NCI-H774 (cell line): ENCODE measurements around the gene TARS3.

Experiments used
- DNase-seq: peaks from one replicate; lab custom pipeline; 2025; lab: John Stamatoyannopoulos, UW

TARS3 gene

DNA sequence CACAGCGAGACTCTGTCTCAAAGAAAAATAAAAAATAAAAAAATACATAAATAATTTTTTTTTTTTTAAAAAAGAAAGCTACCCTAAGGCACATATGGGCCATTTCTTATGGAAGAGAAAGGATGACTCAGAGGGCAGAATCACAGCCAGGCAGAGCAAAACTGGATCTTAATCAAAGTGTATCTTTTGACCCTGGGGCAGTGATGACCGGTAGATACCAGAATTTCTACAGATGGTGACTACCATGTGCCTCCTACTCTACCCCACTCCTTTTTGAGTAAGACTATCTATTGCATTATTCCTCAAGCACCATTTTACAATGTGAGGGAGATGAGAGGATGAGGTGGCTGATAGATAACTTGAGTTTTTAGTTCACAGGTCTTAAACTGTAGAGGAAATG, 26.0 kb downstream of the TARS3 start:
- no peak for DNase-seq

- DNase-seq = no peak
Measured at GRCh38 chr15:101697488-101697887, 26.8 kb downstream of the TARS3 start.

DNA sequence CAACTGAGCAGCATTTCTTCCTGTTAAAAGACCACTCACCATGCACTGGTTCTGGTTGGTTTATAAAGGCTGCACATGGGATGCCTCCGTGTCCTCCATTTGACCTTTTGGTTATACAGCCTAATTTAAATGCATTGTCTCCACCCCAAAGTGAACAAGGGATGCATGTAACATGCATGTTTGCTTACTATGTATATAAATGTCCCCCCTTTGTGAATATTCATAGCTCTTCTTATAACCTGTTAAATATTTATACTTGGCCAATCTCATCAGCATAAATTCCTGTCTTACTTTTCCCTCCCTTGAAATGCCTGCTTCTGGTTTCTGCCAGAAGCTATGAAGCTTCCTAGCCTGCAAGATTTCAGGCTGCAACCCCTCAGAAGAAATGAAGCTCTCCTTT, 27.4 kb downstream of the TARS3 start:
- no peak for DNase-seq

GRCh38 chr15:101694261-101694660, 30.0 kb downstream of the TARS3 start:
- DNase-seq = no peak

DNA sequence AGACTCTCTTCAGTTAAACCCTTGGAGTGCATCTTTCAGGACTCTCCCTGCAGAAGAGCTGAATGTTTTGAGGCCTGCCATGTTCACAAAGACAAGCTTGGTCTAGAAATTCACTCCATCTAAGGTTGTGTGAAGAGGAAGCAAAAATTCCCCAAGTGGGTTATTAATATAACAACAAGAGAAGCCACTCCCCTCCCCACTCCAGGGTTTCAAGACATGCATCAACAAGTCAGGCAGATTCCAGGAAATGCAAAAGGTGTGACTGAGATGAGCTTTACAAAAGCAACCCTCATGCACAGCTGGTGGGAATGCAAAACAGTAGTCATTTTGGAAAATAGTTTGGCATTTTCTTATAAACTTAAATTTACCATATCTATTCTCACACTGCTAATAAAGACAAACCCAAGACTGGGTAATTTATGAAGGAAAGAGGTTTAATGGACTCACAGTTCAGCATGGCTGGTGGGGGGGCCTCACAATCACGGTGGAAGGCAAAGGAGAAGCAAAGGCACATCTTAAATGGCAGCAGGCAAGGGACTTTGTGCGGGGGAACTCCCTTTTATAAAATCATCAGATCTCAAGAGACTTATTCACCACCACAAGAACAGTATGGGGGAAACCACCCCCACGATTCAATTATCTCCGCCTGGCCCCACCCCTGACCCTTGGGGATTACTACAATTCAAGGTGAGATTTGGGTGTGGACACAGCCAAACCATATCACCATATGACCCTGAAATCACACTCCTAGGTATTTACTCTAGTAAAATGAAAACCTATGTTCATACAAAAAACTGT, 31.3 kb downstream of the TARS3 start:
- no peak for DNase-seq

GRCh38 chr15:101689901-101690300, 34.4 kb downstream of the TARS3 start:
- DNase-seq = no peak

GRCh38 chr15:101686718-101687117, 37.6 kb downstream of the TARS3 start:
- no peak for DNase-seq

DNA sequence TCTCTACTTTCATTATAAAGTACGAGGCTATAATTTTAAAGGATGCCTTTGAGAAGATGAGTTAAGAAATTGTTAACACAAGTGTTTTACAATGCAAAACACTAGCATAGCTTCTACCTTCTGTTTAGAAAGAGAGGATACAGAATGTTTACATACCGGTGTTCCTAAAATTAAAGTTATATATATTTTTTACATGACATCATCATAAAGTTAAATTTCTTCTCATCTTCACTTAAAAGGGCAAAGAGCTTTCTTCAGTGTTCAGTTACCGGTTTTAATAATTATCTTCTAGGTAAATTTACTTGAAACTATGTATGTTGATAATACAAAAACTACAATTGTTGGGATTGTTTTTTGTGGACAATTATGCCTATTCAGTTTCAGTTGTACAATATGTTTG, 39.4 kb downstream of the TARS3 start:
- no peak for DNase-seq

DNA sequence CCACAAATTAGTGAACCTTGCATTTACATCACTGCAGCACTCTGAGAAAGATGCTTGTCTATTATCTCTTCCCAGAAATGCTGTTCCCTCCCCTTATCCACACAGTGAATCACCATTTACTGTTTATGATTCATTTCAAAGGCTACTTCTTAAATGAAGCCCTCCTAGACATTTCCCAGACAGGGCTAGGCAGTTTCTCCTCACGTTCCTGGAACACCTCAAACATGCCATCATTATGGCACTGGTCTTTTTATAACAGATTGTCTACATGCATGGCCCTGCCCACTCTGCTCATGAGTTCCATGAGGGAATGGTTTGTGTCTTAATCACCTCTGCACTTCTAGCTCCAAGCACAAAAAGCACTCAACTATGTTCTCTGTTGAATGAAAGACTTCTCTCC, 39.9 kb downstream of the TARS3 start:
- no peak for DNase-seq

- DNase-seq = no peak
Measured at GRCh38 chr15:101679806-101680205, 44.5 kb downstream of the TARS3 start.

GRCh38 chr15:101676921-101677329, 47.3 kb downstream of the TARS3 start:
- DNase-seq = no peak

- no peak for DNase-seq
Measured at GRCh38 chr15:101675796-101676582, 48.3 kb downstream of the TARS3 start.

GRCh38 chr15:101675015-101675414, 49.3 kb downstream of the TARS3 start:
- no peak for DNase-seq

GRCh38 chr15:101672298-101672697, 52.0 kb downstream of the TARS3 start:
- no peak for DNase-seq

DNA sequence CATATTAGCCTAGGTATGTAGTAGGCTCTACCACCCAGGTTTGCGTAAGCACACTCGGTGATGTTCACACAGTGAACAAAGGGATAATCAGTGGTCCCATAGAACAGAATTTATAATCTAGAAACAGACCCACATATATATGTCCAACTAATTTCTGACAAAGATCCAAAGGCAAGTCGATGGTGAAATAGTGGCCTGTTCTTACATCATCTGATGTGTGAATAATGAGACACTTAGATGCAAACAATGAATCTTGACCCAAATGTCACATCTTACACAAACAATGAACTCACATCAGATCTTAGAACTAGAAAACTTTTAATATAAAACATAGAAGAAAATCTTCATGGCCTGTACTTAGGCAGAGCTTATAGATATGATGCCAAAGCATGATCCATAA, 54.5 kb downstream of the TARS3 start:
- DNase-seq = no peak

GRCh38 chr15:101667881-101668280, 56.4 kb downstream of the TARS3 start:
- no peak for DNase-seq

DNA sequence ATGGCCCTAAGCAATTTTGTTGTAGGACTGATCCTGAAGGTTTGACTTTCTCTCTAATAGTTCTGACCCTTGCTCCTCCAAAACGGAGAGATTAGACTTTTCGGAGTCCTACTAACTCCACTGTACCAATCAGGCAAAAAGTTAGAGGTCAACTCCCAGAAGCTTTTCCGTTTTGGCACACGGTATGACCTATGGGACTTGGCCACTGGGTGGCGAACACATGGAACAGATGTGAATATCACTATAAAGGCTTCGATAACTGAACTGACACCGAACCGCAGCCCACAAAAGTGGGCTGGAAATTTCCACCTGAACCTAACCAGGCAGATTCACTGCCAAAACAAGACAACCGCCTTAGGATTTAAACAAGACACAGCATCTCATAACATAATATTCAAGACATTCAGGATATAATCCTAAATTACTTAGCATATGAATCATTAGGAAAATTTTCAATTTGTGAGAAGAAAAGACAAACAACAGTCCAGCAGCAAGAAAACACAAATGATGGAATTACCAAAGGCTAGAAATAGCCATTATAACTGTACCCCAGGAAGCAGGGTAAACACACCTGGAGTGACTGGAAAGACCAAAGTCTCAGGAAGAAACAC, 59.9 kb downstream of the TARS3 start:
- DNase-seq = no peak

DNA sequence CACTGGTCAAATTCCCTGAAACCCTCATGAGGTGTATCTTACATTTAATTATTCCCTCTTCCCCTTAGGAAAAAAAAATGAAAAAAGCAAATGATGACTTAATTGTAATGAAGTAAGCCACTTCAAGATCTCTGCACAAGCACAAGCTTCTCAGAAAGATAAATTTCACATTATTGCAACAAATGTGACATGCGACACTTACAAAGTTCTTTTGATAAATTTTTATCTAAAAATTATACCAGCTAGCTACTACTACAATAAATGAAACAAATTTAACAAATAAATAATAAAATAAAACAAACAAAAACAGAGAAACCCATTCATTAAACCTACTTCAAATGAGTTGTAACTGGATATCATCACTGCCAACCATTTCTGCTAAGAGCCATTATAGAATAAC, 62.1 kb downstream of the TARS3 start:
- no peak for DNase-seq

- no peak for DNase-seq
Measured at GRCh38 chr15:101660005-101660404, 64.3 kb downstream of the TARS3 start.

GRCh38 chr15:101657968-101658784, 66.1 kb downstream of the TARS3 start:
- peak; percentile 55 for DNase-seq

GRCh38 chr15:101657171-101657570, 67.1 kb downstream of the TARS3 start:
- no peak for DNase-seq
